Fibroblast of lung (primary cell): Measurements from ENCODE around the gene SPSB2. TPM values are rescaled to one million over a fixed set of nuclear protein-coding genes. Genes with fewer than 3 reads are reported as not detected.
"Not testable (repeated sequence)": the region's sequence is repeated elsewhere in the genome, so short reads cannot be mapped to it uniquely, and the experiment has no call there.

Source experiments
- DNase-seq, 2 donors: peaks; one replicate each; pipeline versions ENCODE4 v3.0.0 to v3.0.0-alpha.2; 2010; ENCODE audit warnings: low read depth in 2 of 2
- H2AFZ ChIP-seq: 2 replicates; pipeline ENCODE4 v1.5.1; 2012; ENCODE audit warnings: low read length, control low read depth, inconsistent platforms
- H3K27ac ChIP-seq: 2 replicates; pipeline ENCODE4 v1.5.1; 2011; ENCODE audit warnings: low read length, control low read depth; ENCODE audit not compliant: insufficient read depth
- H3K27me3 ChIP-seq: 2 replicates; pipeline ENCODE4 v1.5.1; 2011; ENCODE audit warnings: mild to moderate bottlenecking, low read length; ENCODE audit not compliant: control insufficient read depth, insufficient read depth
- H3K36me3 ChIP-seq: 2 replicates; pipeline ENCODE4 v1.5.1; 2011; ENCODE audit warnings: low read length; ENCODE audit not compliant: control insufficient read depth, insufficient read depth
- H3K4me1 ChIP-seq: 2 replicates; pipeline ENCODE4 v1.5.1; 2011; ENCODE audit warnings: low read length; ENCODE audit not compliant: control insufficient read depth, insufficient read depth; ENCODE audit errors: extremely low read depth
- H3K4me2 ChIP-seq: 2 replicates; pipeline ENCODE4 v1.5.1; 2011; ENCODE audit warnings: low read length, control low read depth; ENCODE audit not compliant: insufficient read depth; ENCODE audit errors: extremely low read depth
- H3K4me3 ChIP-seq, 4 experiments: fragments of 200-600 bp in 1 of 4; sonication (generic) in 1 of 4; replicated peaks in 1 of 4; 2 replicates each; pipeline ENCODE4 v1.5.1; 2011 to 2016; ENCODE audit warnings: low read length in 4 of 4, low read depth in 3 of 4, mild to moderate bottlenecking in 3 of 4, control low read depth in 2 of 4, inconsistent platforms in 1 of 4, mixed read lengths in 1 of 4; ENCODE audit not compliant: insufficient read depth in 1 of 4; ENCODE audit errors: control extremely low read depth in 1 of 4
- H3K79me2 ChIP-seq: 2 replicates; pipeline ENCODE4 v1.5.1; 2012; ENCODE audit warnings: mild to moderate bottlenecking, low read length, inconsistent platforms; ENCODE audit not compliant: control insufficient read depth, insufficient read depth
- H3K9ac ChIP-seq: 2 replicates; pipeline ENCODE4 v1.5.1; 2011; ENCODE audit warnings: mild to moderate bottlenecking, low read length, control low read depth; ENCODE audit not compliant: insufficient read depth
- H3K9me3 ChIP-seq: 2 replicates; pipeline ENCODE4 v1.5.1; 2012; ENCODE audit warnings: low read depth, low read length; ENCODE audit not compliant: control insufficient read depth, insufficient read depth
- H4K20me1 ChIP-seq: 2 replicates; pipeline ENCODE4 v1.5.1; 2011; ENCODE audit warnings: low read length; ENCODE audit not compliant: control insufficient read depth, insufficient read depth; ENCODE audit errors: extremely low read depth
- EZH2 ChIP-seq: IDR thresholded peaks from 2 replicates; pipeline ENCODE4 v1.5.1; 2012; ENCODE audit warnings: low read length, control low read depth, mild to moderate bottlenecking; ENCODE audit errors: missing control alignments
- polyA plus RNA-seq, 2 donors: library from polyadenylated mRNA; depleted of rRNA in 1 of 2; stranded (reverse) in 1 of 2; unstranded in 1 of 2; fragments of >200 nt; gene quantifications; 2 replicates each; pipeline ENCODE4 v1.2.1, GENCODE V29; 2011 to 2012; ENCODE audit warnings: missing spikeins in 1 of 2
- total RNA-seq: library from RNA; depleted of rRNA; stranded (reverse); fragments of >200 nt; gene quantifications from 2 replicates; pipeline ENCODE4 v1.2.1, GENCODE V29; 2014
- TF ChIP-seq, protein P1 (sequence below), 2 donors: IDR thresholded peaks in 1 of 2; conservative IDR thresholded peaks in 1 of 2; 1 replicate in 1 of 2; 2 replicates in 1 of 2; pipeline ENCODE4 v1.5.1; 2011 to 2012; ENCODE audit warnings: low read length in 2 of 2, control low read depth in 1 of 2, inconsistent platforms in 1 of 2, low read depth in 1 of 2, mild to moderate bottlenecking in 1 of 2

SPSB2 gene
- total and polyA plus RNA-seq, 2 donors (not counting 1 experiment from before 2014, with no cell fraction given): 1.8 to 12.7 TPM

DNA sequence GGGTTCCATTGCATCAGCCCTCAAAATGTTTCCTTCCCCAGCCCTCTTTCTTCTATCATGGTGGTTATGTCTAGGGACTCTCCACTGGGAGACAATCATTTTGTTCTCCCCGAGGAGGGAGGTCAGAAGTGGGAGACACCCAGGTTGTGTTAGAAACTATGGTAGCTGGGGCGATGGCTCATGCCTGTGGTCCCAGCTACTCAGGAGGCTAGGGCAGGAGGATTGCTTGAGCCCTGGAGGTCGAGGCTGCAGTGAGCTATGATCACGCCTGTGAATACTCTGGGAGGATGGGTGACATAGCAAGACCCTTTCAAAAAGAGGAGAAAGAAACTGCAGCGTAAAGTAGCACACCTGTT is 18.5 kb upstream of the SPSB2 start:
- Histone ChIP-seq H3K9me3 (no peaks in the 10 kb centered on the region), H4K20me1 (no peaks in the 10 kb centered on the region), H3K79me2 (no peaks in the 10 kb centered on the region), H3K4me3 (peak overlapping the region; percentile 19 to 64 (median 42)), H3K4me1 (no peaks in the 10 kb centered on the region), H2AFZ (peak overlapping the region; percentile 58), H3K27me3 (no peaks in the 10 kb centered on the region), H3K36me3 (no peaks in the 10 kb centered on the region), H3K4me2 (peak overlapping the region; percentile 51), H3K27ac (peak overlapping the region; percentile 73), H3K9ac (peak overlapping the region; percentile 48)
- no peak for DNase-seq
- TF ChIP-seq EZH2: no peak
- TF ChIP-seq, protein P1, sequence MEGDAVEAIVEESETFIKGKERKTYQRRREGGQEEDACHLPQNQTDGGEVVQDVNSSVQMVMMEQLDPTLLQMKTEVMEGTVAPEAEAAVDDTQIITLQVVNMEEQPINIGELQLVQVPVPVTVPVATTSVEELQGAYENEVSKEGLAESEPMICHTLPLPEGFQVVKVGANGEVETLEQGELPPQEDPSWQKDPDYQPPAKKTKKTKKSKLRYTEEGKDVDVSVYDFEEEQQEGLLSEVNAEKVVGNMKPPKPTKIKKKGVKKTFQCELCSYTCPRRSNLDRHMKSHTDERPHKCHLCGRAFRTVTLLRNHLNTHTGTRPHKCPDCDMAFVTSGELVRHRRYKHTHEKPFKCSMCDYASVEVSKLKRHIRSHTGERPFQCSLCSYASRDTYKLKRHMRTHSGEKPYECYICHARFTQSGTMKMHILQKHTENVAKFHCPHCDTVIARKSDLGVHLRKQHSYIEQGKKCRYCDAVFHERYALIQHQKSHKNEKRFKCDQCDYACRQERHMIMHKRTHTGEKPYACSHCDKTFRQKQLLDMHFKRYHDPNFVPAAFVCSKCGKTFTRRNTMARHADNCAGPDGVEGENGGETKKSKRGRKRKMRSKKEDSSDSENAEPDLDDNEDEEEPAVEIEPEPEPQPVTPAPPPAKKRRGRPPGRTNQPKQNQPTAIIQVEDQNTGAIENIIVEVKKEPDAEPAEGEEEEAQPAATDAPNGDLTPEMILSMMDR (conservative IDR thresholded peaks at IDR 0.05 in 1 of 2, IDR thresholded peaks at IDR 0.05 in 1 of 2; ENCODE audit: low read depth in 1 of 2, low read length in 2 of 2): no peak

DNA sequence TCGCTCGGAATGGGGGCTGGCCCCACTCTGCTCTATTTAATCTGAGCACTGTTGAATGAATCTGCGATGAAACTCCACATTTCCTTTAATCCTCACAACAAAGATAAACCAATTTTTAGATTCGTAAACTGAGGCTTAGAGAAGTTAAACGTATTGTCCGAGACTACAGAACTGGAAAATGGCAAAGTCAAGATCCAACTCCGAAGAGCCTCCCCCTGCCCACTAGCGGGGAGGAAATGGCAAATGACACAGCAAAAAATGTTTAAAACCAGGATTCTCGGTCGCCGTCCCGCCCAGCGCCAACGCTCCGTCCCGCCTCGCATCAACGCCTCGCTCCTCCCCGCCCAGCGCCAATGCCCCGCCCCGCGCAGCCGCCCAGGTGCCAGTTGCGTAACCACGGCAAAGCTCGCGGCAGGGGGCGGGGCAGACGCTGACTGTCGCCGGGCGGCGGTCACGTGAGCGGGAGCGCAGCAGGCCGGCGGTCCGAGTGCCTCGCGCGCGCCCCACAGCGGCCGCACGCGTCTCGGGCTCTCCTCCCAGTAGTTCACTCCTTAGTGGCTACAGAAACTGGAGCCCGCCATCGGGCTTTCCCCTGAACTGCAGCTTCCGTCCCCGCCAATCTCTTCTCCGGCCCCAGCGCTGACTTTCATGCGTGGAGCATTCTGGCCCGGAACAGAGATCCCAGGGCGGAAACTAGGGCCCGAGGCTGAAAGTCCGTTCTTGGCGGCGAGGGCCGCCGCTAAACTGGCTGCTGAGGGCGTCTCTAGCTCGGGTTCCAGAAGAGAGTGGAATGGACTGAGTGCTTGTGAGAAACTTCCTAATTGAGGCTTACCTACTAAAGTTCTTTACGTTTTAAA is 17.9 kb upstream of the SPSB2 start:
- peak; percentile 91 to 96 for DNase-seq
- Histone ChIP-seq H3K79me2 (no peaks in the 10 kb centered on the region), H3K4me1 (no peaks in the 10 kb centered on the region), H3K9ac (peak overlapping the region; percentile 48), H2AFZ (peak overlapping the region; percentile 58), H3K4me3 (peak overlapping the region; percentile 19 to 64 (median 42)), H3K27me3 (no peaks in the 10 kb centered on the region), H4K20me1 (no peaks in the 10 kb centered on the region), H3K9me3 (no peaks in the 10 kb centered on the region), H3K27ac (peak overlapping the region; percentile 86), H3K4me2 (peak overlapping the region; percentile 51), H3K36me3 (no peaks in the 10 kb centered on the region)
- no peak for TF ChIP-seq EZH2
- TF ChIP-seq, protein P1 (conservative IDR thresholded peaks at IDR 0.05 in 1 of 2, IDR thresholded peaks at IDR 0.05 in 1 of 2; ENCODE audit: low read depth in 1 of 2, low read length in 2 of 2): peak; percentile 42 to 58

DNA sequence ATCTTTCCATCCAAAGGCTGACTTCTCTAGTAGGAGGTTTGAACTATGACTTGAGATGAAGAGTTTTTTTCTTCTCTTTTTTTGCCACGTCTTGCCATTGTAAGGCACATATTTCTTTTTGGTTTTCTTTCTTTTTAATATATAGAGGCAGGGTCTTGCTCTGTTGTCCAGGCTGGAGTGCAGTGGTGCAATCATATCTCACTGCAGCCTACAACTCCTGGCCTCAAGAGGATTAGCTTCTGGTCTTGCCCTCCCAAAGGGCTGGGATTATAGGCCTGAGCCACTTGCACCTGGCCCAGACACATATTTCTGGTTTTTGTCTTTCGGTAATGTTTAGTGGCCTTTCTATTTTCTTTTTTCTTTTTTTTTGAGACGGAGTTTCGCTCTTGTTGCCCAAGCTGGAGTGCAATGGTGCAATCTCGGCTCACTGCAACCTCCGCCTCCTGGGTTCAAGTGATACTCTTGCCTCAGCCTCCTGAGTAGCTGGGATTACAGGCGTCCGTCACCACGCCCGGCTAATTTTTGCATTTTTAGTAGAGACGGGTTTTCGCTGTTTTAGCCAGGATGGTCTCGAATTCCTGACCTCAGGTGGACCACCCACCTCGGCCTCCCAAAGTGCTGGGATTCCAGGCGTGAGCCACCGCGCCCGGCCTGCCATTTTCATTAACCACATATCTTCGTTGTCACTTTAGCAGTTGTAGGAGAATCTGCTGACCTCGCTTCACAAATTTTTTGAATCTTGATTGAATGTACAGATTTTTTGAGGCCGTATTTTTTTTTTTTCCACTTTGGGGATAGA is 16.9 kb upstream of the SPSB2 start:
- H3K27me3 ChIP-seq, H3K4me3 ChIP-seq, H4K20me1 ChIP-seq, H3K79me2 ChIP-seq, H3K36me3 ChIP-seq, DNase-seq, H3K9ac ChIP-seq, H3K4me2 ChIP-seq, H2AFZ ChIP-seq, H3K9me3 ChIP-seq, H3K4me1 ChIP-seq: not testable (repeated sequence)
- peak overlapping the region; percentile 86 for H3K27ac ChIP-seq

DNA sequence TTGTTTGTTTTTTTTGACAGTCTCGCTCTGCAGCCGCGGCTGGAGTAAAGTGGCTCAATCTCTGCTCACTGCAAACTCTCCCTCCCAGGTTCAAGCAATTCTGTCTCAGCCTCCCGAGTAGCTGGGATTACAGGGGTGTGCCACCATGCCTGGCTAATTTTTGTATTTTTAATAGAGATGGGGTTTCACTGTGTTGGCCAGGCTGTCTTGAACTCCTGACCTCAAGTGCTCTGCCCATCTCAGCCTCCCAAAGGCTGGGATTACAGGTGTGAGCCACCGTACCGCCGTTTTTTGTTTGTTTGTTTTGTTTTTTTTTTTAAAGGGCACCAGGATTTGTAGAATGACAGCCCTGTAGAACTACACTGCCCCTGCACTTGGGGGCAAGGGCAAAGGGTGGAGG is 15.7 kb upstream of the SPSB2 start:
- not testable (repeated sequence) for H3K4me1 ChIP-seq, H4K20me1 ChIP-seq, H3K4me3 ChIP-seq, H3K27ac ChIP-seq, H3K4me2 ChIP-seq, H2AFZ ChIP-seq, H3K79me2 ChIP-seq, H3K36me3 ChIP-seq, DNase-seq, H3K9me3 ChIP-seq, H3K9ac ChIP-seq, H3K27me3 ChIP-seq
